NCI-H446 (cell line): Measurements from ENCODE around the gene SAMD5.
"Not testable (repeated sequence)": the region's sequence is repeated elsewhere in the genome, so short reads cannot be mapped to it uniquely, and the experiment has no call there.

Experiments used
- DNase-seq, 2 experiments: peaks; one replicate each; lab custom pipeline; 2025; lab: John Stamatoyannopoulos, UW

Gene SAMD5

DNA sequence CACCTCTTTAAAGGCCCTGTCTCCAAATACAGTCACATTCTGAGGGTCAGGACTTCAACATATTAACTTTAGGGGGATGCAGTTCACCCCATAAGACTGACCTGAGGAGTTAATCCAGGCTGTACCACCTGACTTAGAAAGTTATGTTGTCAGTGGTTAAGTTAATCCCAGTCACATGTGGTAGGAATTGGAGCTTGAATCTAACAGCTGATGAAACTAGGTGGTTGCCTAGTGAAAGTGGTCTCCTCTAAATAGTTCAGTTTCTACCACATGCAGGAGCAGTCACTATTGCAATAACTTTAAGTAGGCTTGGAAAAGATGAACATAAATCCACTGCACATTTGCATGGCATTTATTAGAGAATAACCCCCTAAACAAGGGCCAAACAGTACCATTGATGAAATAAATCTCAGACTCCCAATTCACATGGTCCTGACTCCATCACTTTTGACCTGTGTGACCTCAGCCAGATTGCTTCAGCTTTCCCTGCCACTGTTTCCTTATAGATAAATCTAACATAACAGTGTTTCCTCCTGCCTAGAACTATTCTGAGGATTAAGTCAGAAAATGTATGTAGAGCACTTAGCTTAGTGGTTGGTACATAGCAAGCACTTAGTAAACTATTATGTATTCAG is 20.1 kb downstream of the SAMD5 start:
- no peak for DNase-seq

GRCh38 chr6:147530132-147531060 is 21.9 kb downstream of the SAMD5 start:
- DNase-seq, result no peak

DNA sequence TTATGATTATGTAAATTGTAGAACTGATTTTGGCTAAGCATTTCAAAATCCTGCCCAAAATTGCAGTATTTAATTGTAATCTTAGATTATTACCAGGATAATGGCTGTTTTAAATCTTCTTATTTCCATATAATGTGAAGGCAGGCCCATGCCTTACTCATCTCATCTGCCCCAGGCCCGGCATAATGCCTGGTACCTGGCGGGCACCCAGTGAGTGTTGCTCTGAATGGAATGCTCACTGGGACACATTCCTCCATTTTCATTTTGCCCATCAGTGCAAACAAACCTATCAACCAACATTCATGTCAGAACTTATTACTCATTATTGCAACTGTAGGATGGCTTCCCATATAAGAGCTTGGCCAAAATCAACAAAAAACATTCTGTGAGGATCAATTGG is 22.8 kb downstream of the SAMD5 start:
- peak in 1 of 2 experiments; percentile 9 for DNase-seq

DNA sequence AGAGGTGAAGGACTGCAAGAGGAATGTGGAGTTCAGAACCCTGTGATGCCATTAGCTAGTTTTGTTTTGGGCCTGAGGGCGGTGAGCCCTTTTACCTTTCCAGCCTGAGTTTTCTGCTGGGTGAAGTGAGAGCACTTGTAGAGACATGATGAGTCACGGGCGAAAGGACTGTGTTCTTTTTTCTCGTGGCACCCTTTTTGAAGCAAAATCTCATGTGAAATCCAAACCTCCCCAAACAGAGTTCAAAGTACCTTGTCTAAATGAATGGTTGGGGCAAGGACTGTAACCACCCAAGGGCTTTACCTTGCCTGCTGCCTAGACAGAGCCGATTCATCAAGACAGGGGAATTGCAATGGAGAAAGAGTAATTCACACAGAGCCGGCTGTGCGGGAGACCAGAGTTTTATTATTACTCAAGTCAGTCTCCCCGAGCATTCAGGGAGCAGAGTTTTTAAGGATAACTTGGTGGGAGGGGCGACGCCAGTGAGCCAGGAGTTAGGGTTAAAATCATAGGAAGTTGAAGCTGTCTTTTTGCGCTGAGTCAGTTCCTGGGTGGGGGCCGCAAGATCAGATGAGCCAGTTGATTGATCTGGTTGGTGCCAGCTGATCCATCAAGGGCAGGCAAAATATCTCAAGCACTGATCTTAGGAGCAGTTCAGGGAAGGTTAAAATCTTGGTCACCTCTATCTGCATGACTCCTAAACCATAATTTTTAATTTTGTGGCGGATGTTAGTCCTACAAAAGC is 25.8 kb downstream of the SAMD5 start:
- DNase-seq, result no peak

GRCh38 chr6:147538821-147539220 is 30.3 kb downstream of the SAMD5 start:
- DNase-seq, result no peak

DNA sequence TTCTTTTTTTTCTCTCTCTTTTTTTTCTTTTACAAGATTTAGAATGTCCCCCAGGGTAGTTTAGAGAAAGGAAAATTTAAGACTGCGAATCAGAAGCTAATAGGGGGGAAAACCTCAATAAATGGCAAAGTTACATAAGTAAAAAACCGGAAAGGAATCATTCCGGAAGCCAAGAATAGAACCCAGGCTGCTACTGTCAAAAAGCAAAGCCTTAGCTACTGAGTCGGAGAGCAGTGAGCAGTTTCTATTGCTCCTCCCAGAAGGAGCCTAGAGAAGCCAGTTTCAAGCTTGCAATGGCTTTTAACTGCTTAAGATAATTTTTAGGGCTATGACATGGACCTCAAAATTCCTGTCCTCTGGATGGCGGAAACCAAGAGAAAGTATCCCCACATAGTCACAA is 31.6 kb downstream of the SAMD5 start:
- DNase-seq, result no peak

DNA sequence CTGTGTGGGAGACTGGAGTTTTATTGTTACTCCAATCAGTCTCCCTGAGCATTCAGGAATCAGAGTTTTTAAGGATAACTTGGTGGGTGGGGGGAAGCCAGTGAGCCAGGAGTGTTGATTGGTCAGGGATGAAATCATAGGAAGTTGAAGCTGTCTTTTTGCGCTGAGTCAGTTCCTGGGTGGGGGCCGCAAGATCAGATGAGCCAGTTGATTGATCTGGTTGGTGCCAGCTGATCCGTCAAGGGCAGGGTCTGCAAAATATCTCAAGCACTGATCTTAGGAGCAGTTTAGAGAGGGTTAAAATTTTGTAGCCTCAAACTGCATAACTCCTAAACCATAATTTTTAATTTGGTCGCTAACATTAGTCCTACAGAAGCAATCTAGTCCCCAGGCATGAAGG is 33.9 kb downstream of the SAMD5 start:
- DNase-seq, result not testable (repeated sequence)

DNA sequence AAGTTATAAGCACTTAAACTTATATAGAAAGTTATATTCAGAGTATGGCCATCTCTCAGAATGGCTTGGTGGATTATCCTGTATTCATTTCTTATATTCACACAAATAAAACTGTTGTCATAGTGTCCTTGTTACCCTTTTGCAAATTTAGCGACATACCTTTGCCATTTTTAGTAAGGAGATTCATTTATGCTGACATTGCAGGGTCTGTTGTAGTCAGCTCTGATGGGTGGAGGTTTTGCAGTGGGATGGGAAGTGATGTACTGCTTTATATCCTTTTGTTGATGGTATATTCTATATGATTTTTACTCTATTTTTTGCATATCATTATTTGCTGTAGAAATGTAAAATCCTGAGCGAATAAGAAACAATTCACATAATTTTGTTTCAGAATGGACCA is 35.9 kb downstream of the SAMD5 start:
- no peak for DNase-seq

- no peak for DNase-seq
Measured at GRCh38 chr6:147546501-147547368, 38.2 kb downstream of the SAMD5 start.

DNA sequence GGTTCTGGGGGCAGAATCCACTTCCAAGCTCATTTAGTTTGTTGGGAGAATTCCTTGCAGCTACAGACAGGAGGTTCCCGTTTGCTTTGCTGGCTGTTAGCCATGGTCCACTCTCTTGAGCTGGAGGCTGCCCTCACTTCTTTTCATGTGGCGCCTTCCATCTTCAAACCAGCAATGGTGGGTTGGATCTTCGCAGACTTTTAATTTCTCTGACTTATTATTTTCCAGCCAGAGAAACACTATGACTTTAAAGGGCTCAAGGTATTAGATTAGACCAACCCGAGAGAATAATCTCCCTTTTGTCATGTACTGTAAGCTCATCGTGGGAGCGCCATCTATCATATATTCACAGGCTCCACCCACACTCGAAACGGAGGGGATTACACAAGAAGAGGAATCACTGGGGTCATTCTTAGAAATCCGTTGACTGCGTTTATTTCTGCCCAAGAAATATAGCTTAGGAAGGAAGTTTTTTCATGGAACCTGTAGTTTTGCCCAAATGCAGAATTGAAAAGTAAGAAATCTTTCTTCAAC is 38.9 kb downstream of the SAMD5 start:
- DNase-seq, result no peak

- DNase-seq, result no peak
Measured at GRCh38 chr6:147548921-147549475, 40.5 kb downstream of the SAMD5 start.

DNA sequence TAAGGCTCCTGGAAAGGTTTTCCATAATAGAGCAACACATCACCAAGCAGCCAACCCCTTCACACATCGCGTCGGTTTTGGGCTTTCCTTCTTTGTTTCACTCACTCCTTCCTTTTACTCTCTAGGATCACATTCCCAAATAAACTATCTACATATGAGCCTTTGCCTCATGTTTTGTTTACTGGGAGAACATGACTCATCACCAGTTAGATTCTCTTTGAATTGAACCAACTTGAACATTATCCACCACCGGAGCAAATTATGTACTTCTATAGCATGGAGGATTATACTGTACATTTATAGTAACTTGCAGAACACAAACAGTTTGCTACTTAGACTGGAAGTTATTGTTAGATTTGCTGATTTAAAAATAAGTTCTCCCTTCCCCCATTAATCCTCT is 41.0 kb downstream of the SAMD5 start:
- DNase-seq, result no peak

DNA sequence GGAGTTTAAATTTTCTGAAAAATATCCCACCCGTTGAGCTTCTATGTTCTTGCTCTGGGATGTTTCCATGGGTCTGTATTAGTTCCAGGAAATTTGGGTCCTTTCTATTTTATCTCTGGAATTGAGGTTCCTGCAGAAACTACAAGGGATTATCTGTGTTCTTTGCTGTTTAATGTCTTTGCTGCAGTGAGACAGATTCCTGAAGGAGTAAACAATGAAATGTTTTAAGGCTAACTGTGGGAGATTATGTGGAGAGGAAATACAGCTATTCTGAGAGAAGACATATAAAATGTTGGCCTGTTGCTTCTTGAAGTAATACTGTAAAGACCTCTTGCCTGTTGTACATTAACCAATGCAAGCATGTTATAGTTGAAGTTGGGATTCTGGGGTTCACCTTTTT is 43.5 kb downstream of the SAMD5 start:
- no peak for DNase-seq

- DNase-seq, result no peak
Measured at GRCh38 chr6:147553099-147553498, 44.6 kb downstream of the SAMD5 start.

- no peak for DNase-seq
Measured at GRCh38 chr6:147554281-147554680, 45.8 kb downstream of the SAMD5 start.

DNA sequence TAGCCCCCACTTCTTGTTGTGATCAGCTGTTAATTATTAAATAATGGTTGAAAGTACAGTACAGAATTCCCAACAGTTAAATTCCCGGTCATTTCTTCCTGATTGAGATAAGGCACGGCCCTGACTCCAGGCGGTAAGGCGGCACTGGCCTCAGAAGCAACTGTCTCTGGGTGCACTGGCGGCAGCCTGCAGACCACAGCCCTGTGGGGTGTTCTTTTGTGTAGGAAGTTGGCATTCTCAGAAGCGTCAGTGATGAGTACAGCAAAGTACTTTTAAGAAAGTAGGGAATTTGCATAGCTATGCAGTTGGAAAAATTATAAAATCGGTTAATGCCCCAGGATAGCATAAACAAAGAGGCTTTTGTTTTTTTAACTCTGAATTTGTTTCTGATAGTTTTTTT is 50.5 kb downstream of the SAMD5 start:
- no peak for DNase-seq

DNA sequence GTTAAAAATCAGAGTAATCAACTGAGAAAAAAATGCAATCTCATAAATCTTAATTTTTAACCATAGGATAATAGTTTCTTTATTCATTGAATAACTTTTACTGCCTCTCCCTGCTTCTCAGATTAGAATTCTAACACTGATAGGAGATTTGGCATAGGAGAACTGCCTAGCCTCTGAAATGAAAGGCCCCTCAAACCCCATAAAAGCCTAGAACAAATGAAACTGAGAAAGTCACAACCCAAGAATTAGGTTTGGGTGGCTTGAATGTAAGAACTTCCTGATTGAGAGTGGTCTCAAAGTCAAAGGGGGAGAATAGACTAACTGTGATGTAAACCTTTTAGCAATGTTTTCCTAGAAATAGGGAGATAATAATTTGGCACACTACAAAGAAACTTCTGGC is 52.2 kb downstream of the SAMD5 start:
- DNase-seq, result no peak

GRCh38 chr6:147561726-147562125 is 53.2 kb downstream of the SAMD5 start:
- DNase-seq, result peak in 1 of 2 experiments; percentile 44

- DNase-seq, result no peak
Measured at GRCh38 chr6:147563472-147563871, 55.0 kb downstream of the SAMD5 start.

GRCh38 chr6:147564556-147564955 is 56.1 kb downstream of the SAMD5 start:
- DNase-seq, result no peak

DNA sequence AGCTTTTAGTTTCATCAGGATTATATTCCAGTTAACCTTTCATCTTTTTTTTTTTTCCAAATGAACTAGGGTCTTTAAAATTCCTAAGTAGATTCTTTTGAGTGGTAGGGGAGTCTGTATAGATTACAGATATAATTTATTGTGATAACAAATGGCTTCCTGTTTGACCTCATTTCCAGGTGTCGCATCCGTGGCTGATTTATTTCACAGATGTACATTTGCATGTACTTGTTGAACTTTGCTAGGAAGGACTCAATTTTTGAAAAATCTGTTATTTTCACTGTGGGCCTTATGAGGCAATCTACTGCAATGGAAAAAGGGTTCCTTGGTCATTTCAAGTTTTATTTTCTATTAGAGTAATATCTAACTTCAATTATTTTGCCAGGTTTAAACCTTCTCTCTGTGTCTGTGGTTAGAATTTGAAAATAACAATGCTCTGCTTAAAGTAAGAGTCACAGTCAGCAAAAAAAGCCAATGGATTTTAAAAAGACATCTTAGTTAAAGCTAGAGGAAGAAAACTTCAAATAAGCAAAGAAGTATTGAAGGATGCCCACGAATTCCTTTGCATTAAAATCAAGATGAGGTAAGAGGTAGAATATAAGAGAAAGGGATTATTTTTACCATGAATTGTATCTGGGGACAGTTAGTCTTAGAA is 57.9 kb downstream of the SAMD5 start:
- DNase-seq, result no peak
